GM10248 (cell line): ENCODE results near the gene RAB13.

Experiments
- CTCF ChIA-PET: fragments of 300-600 bp; sonication (Branson Sonifier 250); formaldehyde crosslinking; extraction: SDS; loops from one replicate; lab custom pipeline; 2021; ENCODE audit warnings: antibody characterized with exemption; lab: Yijun Ruan, JAX
- POLR2A ChIA-PET: fragments of 350-650 bp; sonication (Branson Sonifier 250); formaldehyde crosslinking; extraction: SDS; loops from one replicate; lab custom pipeline; 2020; ENCODE audit warnings: antibody characterized with exemption; lab: Yijun Ruan, JAX
- DNase-seq: peaks from one replicate; pipeline ENCODE4 v3.0.0; 2012; ENCODE audit errors: extremely low spot score
- TF ChIP-seq, protein P1 (sequence below): IDR thresholded peaks from 2 replicates; pipeline ENCODE4 v1.5.1; 2012; ENCODE audit warnings: mild to moderate bottlenecking, low read depth; ENCODE audit errors: extremely low read depth, missing control alignments, control extremely low read depth

Gene RAB13

DNA sequence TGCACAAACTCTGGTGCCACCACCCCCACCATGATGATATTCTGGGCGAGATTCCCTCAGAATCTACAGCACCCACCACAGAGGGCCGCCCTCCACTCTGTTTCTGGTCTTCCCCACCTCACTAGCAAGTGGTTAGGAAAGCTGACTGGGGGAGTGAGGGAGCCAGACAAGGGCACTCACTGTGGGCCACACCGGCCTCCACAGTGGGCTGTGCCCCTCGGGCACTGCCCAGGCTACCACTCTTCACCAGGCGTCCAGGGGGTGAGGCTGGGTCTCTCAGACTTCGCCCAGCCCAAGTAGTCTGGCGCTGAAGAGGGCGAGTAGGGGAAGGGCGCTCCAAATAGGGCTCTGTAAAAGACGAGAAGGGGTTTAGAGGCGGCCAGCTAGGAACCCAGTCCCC is 52.2 kb downstream of the RAB13 start:
- TF ChIP-seq, protein P1, sequence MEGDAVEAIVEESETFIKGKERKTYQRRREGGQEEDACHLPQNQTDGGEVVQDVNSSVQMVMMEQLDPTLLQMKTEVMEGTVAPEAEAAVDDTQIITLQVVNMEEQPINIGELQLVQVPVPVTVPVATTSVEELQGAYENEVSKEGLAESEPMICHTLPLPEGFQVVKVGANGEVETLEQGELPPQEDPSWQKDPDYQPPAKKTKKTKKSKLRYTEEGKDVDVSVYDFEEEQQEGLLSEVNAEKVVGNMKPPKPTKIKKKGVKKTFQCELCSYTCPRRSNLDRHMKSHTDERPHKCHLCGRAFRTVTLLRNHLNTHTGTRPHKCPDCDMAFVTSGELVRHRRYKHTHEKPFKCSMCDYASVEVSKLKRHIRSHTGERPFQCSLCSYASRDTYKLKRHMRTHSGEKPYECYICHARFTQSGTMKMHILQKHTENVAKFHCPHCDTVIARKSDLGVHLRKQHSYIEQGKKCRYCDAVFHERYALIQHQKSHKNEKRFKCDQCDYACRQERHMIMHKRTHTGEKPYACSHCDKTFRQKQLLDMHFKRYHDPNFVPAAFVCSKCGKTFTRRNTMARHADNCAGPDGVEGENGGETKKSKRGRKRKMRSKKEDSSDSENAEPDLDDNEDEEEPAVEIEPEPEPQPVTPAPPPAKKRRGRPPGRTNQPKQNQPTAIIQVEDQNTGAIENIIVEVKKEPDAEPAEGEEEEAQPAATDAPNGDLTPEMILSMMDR = no peak
- CTCF ChIA-PET = interaction anchor here (3.4 kb wide), 1 partner anchor 12 kb away, joined by 15 read pairs; the partner anchor contains the start of gene DENND4B
- POLR2A ChIA-PET = no interaction called here
- no peak for DNase-seq

DNA sequence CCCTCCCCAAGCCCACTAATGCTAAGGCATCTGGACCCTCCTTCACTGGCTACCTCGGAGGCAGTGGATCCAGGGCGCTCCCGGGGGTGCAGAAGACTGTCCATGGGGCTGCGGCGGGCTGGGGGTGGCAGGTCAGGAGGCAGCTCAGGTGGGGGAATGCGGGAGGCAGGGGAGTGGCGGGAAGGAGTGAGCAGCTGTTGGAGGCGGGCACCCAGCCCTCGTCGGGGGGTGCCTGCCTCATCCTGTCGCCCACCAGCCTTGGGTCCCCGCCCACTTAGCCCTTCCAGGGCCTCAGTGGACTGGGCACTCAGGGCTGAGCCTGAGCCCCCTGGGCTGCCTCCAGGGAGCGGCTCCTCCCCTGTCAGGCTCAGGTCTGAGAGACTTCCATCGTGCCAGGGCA is 52.7 kb downstream of the RAB13 start:
- POLR2A ChIA-PET = no interaction called here
- DNase-seq = no peak
- TF ChIP-seq, protein P1 = no peak
- CTCF ChIA-PET = interaction anchor here (3.4 kb wide), 1 partner anchor 12 kb away, joined by 15 read pairs; the partner anchor contains the start of gene DENND4B

DNA sequence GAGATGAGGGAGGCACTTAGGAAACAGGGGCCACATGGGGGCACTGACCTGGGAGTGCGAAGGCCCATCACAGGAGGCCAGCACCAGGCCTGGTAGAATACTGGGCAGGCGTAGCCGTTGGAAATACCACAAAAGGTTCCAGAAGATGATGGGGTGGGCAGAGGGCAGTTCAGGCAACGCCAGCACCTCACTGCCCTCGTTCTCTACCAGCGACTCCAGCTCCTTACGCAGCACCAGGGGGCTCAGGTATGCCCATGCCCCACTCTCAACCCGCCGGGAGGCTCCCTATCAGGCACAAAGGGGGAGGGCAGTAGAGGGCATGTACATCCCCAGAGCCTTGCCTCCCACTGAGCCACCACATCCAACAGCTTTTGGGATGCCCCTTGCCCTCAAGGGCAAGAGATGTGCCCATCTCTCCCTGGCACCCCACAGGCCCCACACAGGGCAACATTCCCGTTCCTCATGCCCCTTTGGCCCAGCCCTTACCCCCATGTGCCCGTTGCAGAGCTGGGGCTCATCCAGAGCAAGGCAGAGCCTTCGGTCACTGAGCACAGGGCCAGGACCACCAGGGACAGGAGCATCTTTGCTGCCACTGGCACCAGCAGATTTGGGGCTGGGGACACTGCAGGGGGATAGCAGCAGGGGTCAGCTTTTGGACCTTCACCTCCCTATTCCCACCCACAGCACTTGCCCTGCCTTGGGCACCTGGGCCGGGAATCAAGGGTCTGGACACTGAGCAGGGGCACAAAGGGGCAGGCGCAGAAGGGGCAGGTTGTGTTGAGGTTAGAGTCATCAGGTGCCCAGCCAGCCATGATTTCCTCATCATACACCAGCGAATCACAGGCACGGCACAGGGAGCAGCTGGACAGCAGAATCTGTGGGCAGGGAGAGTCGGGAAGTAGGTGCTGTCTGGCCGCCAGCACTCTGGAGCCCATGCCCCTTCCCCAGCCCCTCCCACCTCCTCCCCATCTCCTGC is 53.7 kb downstream of the RAB13 start:
- ChIA-PET CTCF (interaction anchor here (1.3 to 3.4 kb wide), 2 partner anchors 13 to 55 kb away, joined by 4 to 15 read pairs; partner anchors contain the start of gene DENND4B), POLR2A (no interaction called here)
- no peak for DNase-seq
- TF ChIP-seq, protein P1 = no peak
